GM12875 (cell line): ENCODE data around the gene KIF26B.
"Not testable (repeated sequence)": the region's sequence is repeated elsewhere in the genome, so short reads cannot be mapped to it uniquely, and the experiment has no call there.

Source experiments
- H3K4me3 ChIP-seq: one replicate; pipeline ENCODE4 v1.5.1; 2011; ENCODE audit warnings: low read depth, low read length, control low read depth
- CTCF ChIP-seq: IDR thresholded peaks from 2 replicates; pipeline ENCODE4 v1.5.1; 2011; ENCODE audit warnings: low read depth, mild to moderate bottlenecking, control low read depth, inconsistent platforms, low read length, moderate library complexity, borderline replicate concordance; ENCODE audit not compliant: insufficient read depth

KIF26B gene

GRCh38 chr1:245397771-245398170 lies 243.0 kb downstream of the KIF26B start:
- no peak overlapping the region for H3K4me3 ChIP-seq
- TF ChIP-seq CTCF = no peak

GRCh38 chr1:245398180-245398579 lies 243.4 kb downstream of the KIF26B start:
- no peak for TF ChIP-seq CTCF

GRCh38 chr1:245401881-245402587 lies 247.2 kb downstream of the KIF26B start:
- H3K4me3 ChIP-seq = no peak overlapping the region
- no peak for TF ChIP-seq CTCF

More at GRCh38 chr1:245398180-245398579, 243.4 kb downstream of the KIF26B start:
- H3K4me3 ChIP-seq = no peak overlapping the region

- H3K4me3 ChIP-seq = not testable (repeated sequence)
These were observed 248.2 kb downstream of the KIF26B start for GRCh38 chr1:245402998-245403397.

GRCh38 chr1:245404527-245404926 lies 249.7 kb downstream of the KIF26B start:
- TF ChIP-seq CTCF = no peak
- H3K4me3 ChIP-seq = no peak overlapping the region

GRCh38 chr1:245404952-245405351 lies 250.2 kb downstream of the KIF26B start:
- no peak for TF ChIP-seq CTCF
- no peak overlapping the region for H3K4me3 ChIP-seq

GRCh38 chr1:245406426-245406825 lies 251.6 kb downstream of the KIF26B start:
- TF ChIP-seq CTCF = no peak
- H3K4me3 ChIP-seq = no peak overlapping the region
